Measurements from ENCODE around the gene CARMIL3.

DNA sequence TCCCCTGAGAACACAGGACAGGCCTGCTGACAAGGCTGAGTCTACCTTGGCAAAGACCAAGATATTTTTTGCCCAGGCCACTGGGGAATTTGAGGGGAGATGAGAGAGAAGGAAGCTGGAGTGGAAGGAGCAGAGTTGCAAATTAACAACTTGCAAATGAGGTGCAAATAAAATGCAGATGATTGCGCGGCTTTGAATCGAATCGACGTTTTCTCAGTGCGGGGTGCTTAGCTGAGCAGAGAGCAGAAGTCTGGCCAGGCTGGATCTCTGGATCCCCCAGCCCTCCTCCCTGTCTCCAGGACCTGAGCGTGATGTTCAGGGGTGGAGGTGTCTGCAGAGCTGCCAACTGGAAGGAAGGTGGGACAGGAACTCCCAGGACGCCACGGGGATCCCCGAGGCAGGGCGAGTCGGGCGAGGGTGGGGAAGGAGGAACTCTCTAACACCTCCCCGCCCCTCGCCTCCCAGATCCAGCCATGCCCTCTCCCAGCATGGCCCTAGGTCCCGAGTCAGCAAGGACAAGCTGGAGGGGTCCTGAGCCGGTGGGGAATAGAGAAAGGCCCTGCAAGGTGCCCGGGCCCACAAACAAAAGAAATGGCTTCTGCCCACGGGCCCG is 527 bp upstream of the CARMIL3 start:
- TF ChIP-seq POLR2AphosphoS5 (IDR thresholded peaks at IDR 0.05; ENCODE audit: borderline replicate concordance, low read depth, low read length) (no peak), EZH2 (IDR thresholded peaks at IDR 0.05) (no peak)

All from SK-N-MC (cell line).